Mucosa of descending colon (tissue), 3 donors: Measurements from ENCODE around the gene CPT1B. TPM values are rescaled to one million over a fixed set of nuclear protein-coding genes. Genes with fewer than 3 reads are reported as not detected.

Experiments used
- ATAC-seq: fragments of 200-7000 bp; cut with Tn5 transposase; one replicate; pipeline ENCODE4 v1.9.1; 2020; ENCODE audit warnings: mild to moderate bottlenecking, moderate library complexity
- DNase-seq, 3 donors: peaks; one replicate each; pipeline ENCODE4 v3.0.0-alpha.2; 2020
- H3K36me3 ChIP-seq: fragments of 200-600 bp; one replicate; pipeline ENCODE4 v1.8.0; 2021; ENCODE audit warnings: low read depth, mild to moderate bottlenecking
- H3K4me1 ChIP-seq: fragments of 200-600 bp; one replicate; pipeline ENCODE4 v1.8.0; 2021; ENCODE audit warnings: low read depth, mild to moderate bottlenecking
- H3K4me3 ChIP-seq: fragments of 200-600 bp; one replicate; pipeline ENCODE4 v1.8.0; 2021; ENCODE audit warnings: mild to moderate bottlenecking
- H3K9me3 ChIP-seq: fragments of 200-600 bp; one replicate; pipeline ENCODE4 v1.8.0; 2021; ENCODE audit warnings: mild to moderate bottlenecking
- intact Hi-C, 2 donors: fragments of 100-400 bp; cut with DNase I in 1 of 2; cut with micrococcal nuclease in 1 of 2; formaldehyde crosslinking; loops; one replicate each; pipeline versions ENCODE4 v1.11.0 to v1.11.1; 2022; cut with DNase I, micrococcal nuclease
- total RNA-seq, 3 donors: library from RNA; stranded (reverse); fragmentation: NEBNext Ultra II Directional in 2 of 3; extraction: Animal tissue kit (Norgen Biotek cat#: 25700) in 2 of 3; gene quantifications; one replicate each; pipeline versions ENCODE4 v1.2.1 to v1.2.4, GENCODE V29; 2021 to 2023
- TF ChIP-seq, protein P1 (sequence below): fragments of 200-600 bp; IDR thresholded peaks from one replicate; pipeline ENCODE4 v1.8.0; 2022; ENCODE audit warnings: antibody characterized with exemption, mild to moderate bottlenecking
- donor health status: DM: no; HTN: no; CAD: no; lungs with moderate emphysema.
- donor health status: DM: no; HTN: no; CAD: no.
- donor health status: DM: no; HTN: yes; CAD: no.

CPT1B gene
- total RNA-seq, 3 donors from 2014 or later = 24.5 to 51.6 (median 29.9) TPM

DNA sequence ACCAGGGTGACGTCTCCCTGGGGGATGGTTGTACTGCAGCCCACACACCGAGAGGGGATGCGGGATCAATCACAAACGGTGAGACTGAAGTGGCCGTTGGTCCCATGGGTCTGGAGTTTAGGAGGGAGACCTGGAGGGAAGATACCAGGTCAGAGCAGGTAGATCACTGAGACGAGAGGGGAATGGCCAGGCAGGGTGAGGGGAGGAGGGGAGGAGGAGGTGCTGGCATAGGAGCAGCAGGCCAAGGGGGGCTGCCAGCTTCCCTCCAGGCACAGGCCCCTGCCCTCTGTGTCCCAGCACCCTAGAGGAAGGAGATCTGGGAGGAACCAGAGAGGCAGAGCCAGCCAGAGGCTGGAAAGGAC is 29.4 kb upstream of the CPT1B start:
- no peak overlapping the region for H3K4me3 ChIP-seq
- no peaks in the 10 kb centered on the region for H3K36me3 ChIP-seq
- H3K4me1 ChIP-seq = peaks cover 4% of the 10 kb centered on the region
- ATAC-seq (no peak), DNase-seq (no peak)
- TF ChIP-seq, protein P1, sequence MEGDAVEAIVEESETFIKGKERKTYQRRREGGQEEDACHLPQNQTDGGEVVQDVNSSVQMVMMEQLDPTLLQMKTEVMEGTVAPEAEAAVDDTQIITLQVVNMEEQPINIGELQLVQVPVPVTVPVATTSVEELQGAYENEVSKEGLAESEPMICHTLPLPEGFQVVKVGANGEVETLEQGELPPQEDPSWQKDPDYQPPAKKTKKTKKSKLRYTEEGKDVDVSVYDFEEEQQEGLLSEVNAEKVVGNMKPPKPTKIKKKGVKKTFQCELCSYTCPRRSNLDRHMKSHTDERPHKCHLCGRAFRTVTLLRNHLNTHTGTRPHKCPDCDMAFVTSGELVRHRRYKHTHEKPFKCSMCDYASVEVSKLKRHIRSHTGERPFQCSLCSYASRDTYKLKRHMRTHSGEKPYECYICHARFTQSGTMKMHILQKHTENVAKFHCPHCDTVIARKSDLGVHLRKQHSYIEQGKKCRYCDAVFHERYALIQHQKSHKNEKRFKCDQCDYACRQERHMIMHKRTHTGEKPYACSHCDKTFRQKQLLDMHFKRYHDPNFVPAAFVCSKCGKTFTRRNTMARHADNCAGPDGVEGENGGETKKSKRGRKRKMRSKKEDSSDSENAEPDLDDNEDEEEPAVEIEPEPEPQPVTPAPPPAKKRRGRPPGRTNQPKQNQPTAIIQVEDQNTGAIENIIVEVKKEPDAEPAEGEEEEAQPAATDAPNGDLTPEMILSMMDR = no peak
- H3K9me3 ChIP-seq = no peaks in the 10 kb centered on the region
- intact Hi-C loops = no loop called here

DNA sequence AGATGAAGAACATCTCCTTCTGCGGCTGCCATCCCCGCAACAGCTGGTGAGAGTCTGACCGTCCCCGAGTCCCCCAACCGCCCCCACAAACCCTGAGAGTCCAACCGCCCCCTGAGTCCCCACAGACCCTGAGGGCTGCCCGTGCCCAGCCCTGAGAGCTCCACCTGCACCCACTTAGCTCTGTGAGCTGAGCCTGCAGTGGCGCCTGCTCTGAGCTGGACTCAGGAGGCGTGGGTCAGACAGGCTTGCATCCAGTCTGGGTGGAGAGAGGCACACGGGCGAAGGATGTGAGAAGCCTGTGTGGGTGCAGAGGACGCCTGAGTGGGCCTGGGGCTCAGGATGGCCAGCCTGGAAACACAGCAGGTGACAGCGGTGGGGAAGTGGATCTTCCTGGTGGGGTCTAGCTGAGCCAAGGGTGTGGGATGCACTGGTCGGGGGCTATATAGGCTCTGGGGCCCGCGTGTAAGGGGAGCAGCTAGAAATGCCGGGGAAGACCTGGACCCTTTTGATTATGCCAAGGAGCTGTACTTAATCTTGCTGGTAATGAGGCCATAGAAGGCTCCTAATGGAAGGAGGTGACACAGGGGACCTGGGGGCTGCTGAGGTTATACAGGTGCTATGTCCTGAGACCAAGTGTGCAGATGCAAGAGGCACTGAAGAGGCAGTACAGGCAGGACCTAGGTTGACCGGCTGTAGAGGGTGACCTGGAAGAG is 28.9 kb upstream of the CPT1B start:
- H3K4me1 ChIP-seq = peaks cover 2% of the 10 kb centered on the region
- H3K4me3 ChIP-seq = no peak overlapping the region
- no peak for DNase-seq
- H3K36me3 ChIP-seq = no peaks in the 10 kb centered on the region
- ATAC-seq = no peak
- TF ChIP-seq, protein P1 = no peak
- intact Hi-C loops = no loop called here
- no peaks in the 10 kb centered on the region for H3K9me3 ChIP-seq

DNA sequence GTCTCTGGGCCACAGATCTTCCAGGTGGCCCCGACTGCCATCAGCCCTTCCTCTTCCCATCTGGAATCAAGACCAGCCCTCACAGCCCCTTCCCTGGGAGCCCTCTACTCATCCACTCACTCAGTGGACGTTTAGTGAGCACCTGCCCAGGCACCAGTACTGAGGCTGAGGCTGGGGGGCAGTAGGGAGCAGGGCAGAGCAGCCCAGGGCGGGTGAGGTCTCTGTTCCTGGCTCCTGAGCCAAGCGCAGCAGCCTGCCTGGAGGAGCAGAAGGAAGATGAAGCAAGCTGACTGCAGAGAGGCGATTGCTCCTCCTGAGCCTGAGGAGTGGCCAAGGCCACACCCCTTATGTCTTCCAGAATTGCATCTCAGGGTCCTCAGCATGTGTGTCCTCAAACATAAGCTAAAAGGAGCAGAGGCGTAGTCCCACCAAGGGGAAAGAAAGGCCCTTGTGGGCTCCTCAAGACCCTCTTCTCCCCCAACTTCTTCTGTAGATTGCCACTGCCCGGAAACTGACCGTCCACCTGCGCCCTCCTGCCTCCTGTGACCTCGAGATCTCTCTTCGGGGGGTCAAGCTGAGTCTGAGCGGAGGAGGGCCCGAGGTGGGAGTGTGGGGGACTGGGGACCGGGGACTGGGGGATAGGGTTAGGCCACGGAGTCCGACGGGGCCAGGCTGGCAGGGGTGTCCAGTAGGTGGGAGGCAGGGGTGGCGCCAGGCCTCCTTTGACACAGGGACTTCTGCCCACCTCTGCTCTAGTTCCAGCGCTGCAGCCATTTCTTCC is 28.1 kb upstream of the CPT1B start:
- Histone ChIP-seq H3K9me3 (no peaks in the 10 kb centered on the region), H3K4me3 (no peak overlapping the region), H3K4me1 (no peaks in the 10 kb centered on the region), H3K36me3 (no peaks in the 10 kb centered on the region)
- intact Hi-C loops = no loop called here
- TF ChIP-seq, protein P1 = no peak
- ATAC-seq (no peak), DNase-seq (no peak)

DNA sequence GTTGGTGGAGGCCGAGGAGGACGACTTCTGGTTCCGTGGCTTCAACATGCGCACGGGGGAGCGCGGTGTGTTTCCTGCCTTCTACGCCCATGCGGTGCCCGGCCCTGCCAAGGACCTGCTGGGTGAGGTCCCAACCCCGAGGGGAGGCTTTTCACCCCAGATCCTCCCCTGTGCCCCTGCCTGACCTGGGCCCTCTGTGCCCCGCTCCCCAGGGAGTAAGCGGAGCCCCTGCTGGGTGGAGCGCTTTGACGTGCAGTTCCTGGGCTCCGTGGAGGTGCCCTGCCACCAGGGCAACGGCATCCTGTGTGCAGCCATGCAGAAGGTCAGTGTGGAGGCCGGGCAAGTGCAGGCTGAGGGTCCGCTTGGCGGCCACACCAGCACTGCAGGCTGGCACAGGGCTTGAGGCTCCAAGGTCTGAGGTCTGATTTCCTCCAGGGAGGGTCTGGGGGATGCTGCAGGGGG is 27.4 kb upstream of the CPT1B start:
- no peaks in the 10 kb centered on the region for H3K36me3 ChIP-seq
- no peak overlapping the region for H3K4me3 ChIP-seq
- intact Hi-C loops = no loop called here
- DNase-seq = peak in 1 of 3 donors; percentile 19
- H3K4me1 ChIP-seq = peaks cover 3% of the 10 kb centered on the region
- TF ChIP-seq, protein P1 = no peak
- no peaks in the 10 kb centered on the region for H3K9me3 ChIP-seq
- ATAC-seq = no peak

DNA sequence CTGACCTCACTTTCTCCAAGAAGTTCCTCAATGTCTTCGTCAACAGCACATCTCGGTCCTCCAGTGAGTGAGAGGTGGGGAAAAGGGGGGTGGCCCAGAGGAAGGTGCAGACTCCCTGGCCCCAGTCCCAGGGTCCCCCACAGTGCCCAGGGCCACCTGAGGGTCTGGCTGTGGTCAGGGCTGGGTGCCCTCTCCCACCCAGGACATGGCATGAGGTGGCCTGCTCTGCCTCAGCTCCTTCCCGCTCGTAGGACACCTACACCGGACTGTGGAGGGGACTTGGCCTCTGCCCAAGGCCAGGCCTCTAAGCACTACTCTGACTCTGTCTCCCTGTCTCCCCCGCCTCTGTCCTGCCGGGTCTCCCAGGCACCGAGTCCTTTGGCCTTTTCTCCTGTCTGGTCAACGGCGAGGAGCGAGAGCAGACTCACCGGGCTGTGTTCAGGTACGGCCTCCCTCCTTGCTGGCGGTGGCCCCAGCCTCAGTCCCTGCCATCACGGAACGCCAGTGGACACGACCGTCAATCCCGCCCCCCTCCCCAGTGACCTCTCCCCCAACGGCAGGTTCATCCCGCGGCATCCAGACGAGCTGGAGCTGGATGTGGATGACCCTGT is 26.9 kb upstream of the CPT1B start:
- Histone ChIP-seq H3K9me3 (no peaks in the 10 kb centered on the region), H3K4me1 (peaks cover 3% of the 10 kb centered on the region), H3K4me3 (no peak overlapping the region), H3K36me3 (no peaks in the 10 kb centered on the region)
- TF ChIP-seq, protein P1 = no peak
- ATAC-seq (no peak), DNase-seq (peak in 1 of 3 donors; percentile 13)
- intact Hi-C loops = no loop called here
